GM21423 (cell line): Measurements from ENCODE around the gene LYAR.

Source experiments
- ATAC-seq: cut with Tn5 transposase; IDR thresholded peaks from one replicate; pipeline ENCODE4 v1.9.1; 2021; ENCODE audit warnings: mild to moderate bottlenecking, moderate library complexity; ENCODE audit not compliant: unreplicated experiment

Gene LYAR

DNA sequence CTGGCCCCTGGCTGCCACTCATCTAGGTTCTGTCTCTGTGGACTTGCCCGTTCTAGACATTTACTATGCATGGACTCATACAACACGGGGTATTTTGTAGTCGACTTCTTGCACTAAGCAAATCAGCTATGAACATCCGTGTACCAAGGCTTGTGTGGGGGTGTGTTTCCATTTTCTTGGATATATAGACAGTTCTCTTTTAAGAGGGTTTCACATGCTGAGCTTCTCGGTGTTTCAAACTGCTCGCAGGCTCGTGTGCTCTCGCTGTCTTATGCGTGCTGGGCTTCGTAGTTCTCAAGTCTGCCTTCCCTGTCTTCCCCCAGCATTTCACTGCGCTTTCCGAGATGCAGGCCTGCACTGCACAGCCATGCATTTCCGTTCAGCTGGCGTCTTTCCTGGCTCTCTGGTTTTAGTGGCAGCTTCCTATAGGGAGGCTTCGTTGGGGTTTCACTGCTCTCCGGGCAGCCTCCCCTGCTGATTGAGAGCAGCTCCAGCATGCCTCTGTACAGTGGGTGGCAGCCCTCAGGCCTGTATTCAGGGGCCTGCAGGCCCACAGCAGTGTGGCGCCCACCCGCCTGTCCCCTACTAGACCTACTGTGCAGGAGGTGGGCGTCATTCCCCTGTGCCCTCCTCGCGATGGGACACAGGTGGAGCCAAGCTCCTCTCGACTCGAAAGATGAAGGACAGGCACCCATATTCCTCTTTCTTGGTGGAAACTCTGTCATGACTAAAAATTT lies 27.7 kb upstream of the LYAR start:
- ATAC-seq, result no peak

DNA sequence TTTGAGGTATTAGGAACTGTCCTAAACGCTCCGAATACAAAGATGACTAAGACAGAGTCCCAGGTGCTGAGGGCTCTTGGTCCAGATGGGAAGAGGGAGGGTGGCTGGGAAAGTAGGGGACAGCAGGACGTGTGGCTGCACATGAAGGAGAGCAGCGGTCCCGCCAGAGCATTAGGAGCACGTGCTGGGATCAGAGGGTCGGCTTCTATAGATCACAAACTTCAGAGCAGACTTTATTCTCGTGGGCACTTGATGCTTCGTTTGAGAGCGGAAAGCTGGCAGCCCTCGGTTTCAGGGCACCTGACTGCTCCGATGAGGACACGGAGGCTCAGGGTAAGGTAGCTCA lies 26.2 kb upstream of the LYAR start:
- no peak for ATAC-seq

DNA sequence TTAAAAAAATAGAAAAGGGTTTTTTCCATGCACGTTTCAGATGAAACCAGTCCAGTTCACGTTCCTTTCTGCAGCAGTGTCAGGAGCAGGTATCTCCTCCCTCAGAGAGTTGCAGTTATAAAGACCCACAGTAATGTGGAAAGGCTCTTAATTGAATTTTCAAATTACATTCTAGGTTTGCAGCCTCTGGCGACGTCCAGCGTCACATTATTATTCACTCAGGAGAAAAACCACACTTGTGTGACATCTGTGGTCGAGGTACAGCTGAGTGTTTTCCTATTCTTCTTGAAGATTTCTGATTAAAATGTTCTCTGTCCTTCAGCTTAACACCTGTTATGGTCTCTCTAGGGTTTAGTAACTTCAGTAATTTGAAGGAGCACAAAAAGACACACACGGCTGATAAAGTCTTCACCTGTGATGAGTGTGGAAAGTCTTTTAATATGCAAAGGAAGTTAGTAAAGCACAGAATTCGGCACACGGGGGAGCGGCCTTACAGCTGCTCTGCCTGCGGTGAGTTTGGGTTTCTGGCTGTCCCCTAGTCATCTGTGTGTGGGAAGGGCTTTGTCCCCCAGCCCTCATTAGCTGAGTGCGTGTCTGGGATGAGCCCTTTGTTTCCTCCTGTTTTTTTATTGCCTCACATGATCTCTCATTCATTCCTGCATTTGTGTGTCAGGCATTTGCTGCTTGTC lies 25.7 kb upstream of the LYAR start:
- ATAC-seq, result no peak

- ATAC-seq, result no peak
Measured at GRCh38 chr4:4311193-4311592, 21.2 kb upstream of the LYAR start.

- no peak for ATAC-seq
Measured at GRCh38 chr4:4308800-4309441, 19.0 kb upstream of the LYAR start.

GRCh38 chr4:4306920-4307319 lies 17.0 kb upstream of the LYAR start:
- ATAC-seq, result no peak

DNA sequence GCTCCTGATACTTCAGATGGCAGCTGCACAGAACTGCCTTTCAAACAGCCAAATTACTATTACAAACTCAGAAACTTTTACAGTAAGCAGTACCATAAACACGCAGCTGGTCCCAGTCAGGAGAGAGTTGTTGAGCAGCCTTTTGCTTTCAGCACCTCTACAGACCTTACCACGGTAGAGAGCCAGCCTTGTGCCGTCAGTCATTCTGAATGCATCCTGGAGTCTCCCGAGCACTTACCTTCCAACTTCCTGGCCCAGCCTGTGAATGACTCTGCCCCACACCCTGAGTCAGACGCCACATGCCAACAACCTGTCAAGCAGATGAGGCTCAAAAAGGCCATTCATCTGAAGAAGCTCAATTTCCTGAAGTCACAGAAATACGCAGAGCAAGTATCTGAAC lies 12.5 kb upstream of the LYAR start:
- no peak for ATAC-seq

GRCh38 chr4:4302001-4302400 lies 12.0 kb upstream of the LYAR start:
- ATAC-seq, result no peak

DNA sequence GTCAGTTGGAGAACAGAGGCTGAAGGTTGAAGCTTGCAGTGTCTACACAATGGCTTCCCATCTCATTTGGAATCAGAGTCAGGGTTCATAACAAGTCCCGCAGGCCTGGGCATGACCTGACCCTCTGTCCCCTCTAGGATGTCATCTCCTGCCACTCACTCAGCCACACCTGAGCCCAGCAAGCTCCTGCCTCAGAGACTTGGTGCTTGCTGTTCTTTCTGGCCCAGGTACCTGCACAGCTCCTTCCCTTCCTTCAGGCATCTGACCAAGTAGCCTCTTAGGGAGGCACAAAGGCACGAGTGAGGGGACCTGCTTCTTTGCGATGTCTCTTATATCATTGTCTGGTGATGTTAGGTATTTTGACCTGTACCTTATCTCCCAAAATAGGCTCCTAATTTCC lies 9.1 kb upstream of the LYAR start:
- ATAC-seq, result no peak

- no peak for ATAC-seq
Measured at GRCh38 chr4:4296283-4296846, 6.4 kb upstream of the LYAR start.

- ATAC-seq, result no peak
Measured at GRCh38 chr4:4293279-4293678, 3.3 kb upstream of the LYAR start.

DNA sequence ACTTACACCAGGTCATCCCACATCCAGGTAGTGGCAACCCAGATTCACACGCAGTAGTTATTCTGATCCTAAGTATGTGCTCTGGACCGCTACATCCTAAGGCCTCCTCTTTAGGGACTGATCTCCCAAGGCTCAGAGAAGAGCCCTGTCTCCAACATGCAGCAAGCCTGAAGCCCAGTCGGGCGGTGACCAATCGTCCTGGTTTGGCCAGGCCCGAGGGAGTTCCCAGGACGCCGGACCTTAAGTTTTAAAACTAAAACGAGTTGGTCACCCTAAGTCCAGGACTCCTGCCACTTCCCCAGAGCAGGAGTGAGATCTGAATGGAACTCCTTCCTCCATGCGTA lies 385 bp downstream of the LYAR start:
- peak; percentile 23 for ATAC-seq

- ATAC-seq, result no peak
Measured at GRCh38 chr4:4289055-4289454, 899 bp downstream of the LYAR start.

DNA sequence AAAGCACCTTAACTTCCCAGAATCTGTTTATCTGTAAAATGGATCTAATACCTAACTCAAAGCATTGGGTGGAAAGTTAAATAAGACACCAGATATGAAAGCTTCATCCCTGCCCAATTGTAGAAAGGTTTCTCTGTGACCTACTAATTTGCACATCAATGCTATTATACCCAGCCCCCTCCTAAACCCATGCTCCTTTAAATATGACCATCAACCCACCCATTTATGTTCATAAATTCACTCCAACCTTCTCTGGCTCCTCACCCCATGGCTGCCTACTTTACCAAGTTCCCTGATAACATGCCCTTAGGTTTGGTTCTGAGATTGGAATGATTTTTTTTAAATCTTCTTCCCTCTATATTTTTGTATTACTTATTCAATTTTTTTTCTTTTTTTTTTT lies 1.9 kb downstream of the LYAR start:
- no peak for ATAC-seq

DNA sequence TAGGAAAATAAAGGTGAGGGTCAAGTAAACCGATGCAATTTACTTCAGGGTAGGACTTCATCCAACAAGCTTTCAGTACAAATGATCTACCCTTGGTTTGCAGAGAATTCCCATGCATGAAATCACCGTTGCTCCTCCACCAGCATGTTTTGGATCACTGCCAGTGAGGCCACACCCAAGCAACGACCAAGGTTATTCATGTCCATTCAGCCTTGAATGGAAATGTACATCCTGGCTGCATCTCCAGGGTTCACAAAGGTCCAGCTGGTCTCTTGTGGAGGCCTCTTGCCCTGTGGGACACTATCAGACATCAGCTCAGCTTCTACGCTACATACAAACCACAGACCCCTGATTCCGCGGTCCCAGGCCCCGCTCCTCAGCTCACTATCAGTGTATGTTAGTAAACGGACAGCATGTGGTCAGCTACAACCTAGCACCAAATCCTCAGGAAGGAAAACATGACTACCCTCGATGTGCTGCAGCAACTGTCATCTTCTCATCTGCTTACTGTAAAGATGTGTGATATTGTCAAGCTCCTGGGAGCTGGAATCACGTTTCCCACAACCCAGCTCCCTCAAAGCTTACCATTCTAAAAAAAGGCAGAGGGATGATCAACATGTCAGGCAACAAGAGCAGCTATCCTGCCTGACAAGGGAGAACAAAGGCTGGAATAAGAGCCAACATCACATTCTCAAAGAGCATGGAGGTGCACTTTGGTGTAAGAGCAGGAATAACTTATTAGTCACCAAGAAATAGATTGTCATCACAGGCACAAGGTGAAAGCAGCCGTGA lies 4.9 kb downstream of the LYAR start:
- no peak for ATAC-seq

DNA sequence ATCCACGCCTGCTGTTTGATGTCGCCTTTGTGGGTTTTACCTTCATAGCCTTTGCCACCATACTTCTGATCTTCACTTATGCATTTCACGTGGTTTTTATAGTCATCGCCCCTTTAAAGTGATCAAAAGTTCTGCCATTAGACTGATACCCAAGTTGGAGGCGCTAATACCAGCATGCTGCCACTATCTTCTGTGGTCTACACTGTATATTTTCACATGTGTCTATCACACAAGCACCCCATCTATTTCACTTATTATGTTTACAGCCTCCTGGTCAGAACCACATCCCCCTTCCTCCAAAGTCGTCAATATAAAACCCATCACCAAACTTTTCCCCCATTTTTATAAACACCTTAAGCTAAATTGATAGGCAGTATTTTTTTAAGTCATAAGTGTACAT lies 8.2 kb downstream of the LYAR start:
- ATAC-seq, result no peak

DNA sequence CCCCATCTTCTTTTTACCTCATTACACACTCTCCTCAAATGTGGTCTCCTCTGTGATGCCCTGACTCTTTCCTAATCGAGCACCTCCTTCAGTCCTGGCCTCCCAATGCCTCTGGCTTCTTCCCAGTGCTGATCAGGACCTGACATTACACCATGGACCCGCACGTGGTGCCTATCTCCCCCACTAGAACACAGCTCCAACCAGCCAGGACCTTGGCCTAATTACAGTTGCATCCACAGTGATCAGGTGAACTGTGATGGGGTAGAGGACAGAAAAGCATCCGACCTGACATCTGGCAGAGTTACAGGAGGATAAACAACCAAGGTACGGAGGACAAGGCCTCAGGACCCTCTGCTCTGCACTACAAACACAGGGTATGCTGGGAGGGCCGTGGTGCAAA lies 12.4 kb downstream of the LYAR start:
- ATAC-seq, result no peak

DNA sequence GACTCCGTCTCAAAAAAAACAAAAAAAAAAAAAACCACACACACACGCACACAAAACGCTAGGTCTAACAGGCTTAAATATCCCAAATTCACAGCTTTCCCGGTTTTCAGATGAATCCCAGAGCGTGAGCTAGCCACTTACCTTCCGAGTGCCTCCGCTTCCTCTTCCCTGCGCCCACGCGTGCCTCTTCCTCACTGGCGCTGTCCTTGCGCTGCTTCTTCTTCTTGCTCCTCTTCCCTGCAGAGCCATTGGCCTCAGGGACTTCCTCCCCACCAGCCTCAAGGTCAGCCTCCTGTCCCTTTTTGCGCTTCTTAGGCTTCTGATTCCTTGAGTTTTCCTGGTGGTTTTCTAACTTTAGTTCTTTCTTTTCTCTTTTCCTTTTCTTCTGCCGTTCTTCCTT lies 15.7 kb downstream of the LYAR start:
- no peak for ATAC-seq

GRCh38 chr4:4271912-4272311 lies 18.0 kb downstream of the LYAR start:
- ATAC-seq, result no peak

GRCh38 chr4:4270529-4270928 lies 19.4 kb downstream of the LYAR start:
- ATAC-seq, result no peak

DNA sequence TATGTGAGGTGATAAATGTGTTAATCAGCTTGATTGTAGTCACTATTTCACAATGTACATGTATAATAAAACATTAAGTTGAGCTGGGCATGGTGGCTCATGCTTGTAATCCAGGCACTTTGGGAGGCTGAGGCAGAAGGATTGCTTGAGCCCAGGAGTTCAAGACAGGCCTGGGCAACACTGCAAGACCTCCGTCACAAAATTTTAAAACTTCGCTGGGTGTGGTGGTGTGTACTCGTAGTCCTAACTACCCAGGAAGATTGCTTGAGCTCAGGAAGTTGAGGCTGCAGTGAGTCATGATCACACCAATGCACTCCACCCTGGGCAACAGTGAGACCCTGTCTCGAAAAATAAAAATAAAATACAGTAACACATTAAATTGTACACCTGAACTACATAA lies 20.1 kb downstream of the LYAR start:
- ATAC-seq, result no peak
